DMS 273 treated with DMSO at 0.1 percent for 48 hours (cell line): ENCODE results near the gene TRIM39.
"Not testable (repeated sequence)": the region's sequence is repeated elsewhere in the genome, so short reads cannot be mapped to it uniquely, and the experiment has no call there.

ENCODE experiments used
- DNase-seq: peaks from one replicate; lab custom pipeline; 2025; lab: John Stamatoyannopoulos, UW

Gene TRIM39

GRCh38 chr6:30326526-30327231 lies at the start of gene TRIM39:
Gene TRIM39, plus strand, starts transcription at chr6:30326927. Its CDS starts 2,391 bp downstream, at chr6:30329318.
- peak; percentile 71 for DNase-seq

GRCh38 chr6:30280988-30281387 lies 45.7 kb upstream of the TRIM39 start:
- DNase-seq: not testable (repeated sequence)

GRCh38 chr6:30282522-30282921 lies 44.2 kb upstream of the TRIM39 start:
- no peak for DNase-seq

DNA sequence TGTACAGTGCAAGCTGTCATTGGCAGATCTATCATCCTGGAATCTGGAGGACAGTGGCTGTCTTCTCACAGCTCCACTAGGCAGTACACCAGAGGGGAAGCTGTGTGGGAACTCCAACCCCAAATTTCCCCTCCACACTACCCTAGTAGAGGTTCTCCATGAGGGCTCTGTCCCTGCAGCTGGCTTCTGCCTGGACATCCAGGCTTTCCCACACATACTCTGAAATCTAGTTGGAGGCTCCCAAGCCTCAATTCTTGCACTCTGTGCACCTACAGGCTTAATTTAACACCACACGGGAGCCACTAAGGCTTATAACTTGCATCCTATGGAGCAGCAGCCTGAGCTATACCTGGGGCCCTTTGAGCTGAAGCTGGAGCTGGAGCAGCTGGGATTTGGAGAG lies 43.0 kb upstream of the TRIM39 start:
- DNase-seq: no peak

GRCh38 chr6:30287139-30287538 lies 39.6 kb upstream of the TRIM39 start:
- DNase-seq: no peak

DNA sequence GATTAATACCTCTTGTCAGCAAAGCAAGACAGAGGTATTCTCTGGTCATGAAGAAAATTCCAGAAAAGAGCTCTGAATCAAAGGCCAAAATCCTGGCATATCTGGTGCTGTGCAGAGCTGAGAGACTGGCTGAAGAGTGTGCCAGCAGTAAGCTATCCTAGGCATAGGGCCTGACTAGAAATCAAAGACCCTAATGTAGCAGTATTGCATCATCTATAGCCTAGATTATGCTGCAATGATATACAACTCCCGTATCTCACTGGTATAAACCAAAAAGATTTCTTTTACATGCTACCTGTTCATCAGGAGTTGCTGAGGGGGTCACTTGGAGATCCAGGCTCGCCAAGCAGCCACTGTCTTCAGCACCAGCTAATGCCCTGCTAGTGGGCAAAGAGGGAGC lies 30.9 kb upstream of the TRIM39 start:
- DNase-seq: no peak

- DNase-seq: no peak
These were observed 22.7 kb upstream of the TRIM39 start for GRCh38 chr6:30304002-30304401.

DNA sequence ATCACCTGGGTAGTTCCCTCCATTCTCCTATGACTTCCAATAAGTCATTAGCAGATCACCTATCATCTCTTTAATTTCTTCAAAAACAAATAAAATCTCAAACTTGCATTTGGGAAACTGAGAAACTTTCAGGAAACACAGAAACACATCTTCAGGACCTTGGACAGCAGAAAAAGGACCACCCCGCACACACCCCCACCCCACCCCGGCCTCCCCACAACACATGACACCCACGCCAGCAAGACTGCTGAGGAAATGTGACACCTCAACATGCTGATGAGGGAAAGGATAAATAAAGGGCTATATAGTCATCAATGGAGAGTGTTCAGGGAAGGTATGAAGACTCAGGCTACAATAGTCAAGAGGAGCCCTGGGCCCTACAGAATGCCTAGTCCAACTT lies 15.6 kb upstream of the TRIM39 start:
- DNase-seq: no peak

DNA sequence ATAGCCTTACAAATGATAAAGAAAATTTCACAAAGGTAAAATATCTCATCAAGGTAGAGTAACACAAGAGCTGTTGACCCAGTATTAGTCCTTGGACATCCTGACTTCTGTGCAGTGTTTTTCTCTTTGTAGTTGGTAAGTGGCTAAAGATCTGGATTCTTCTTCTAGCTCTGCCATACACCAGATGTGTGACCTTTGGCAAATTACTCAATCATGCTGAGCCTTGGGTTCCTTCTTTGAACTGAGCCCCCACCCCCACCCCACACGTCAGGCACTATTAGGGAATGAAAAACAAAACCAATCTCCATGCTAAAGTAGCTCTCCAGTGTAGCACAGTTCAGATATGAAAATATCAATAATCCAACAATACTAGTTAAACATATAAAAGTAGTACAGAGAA lies 15.1 kb upstream of the TRIM39 start:
- DNase-seq: no peak

GRCh38 chr6:30312266-30312665 lies 14.5 kb upstream of the TRIM39 start:
- DNase-seq: no peak

- DNase-seq: no peak
These were observed 13.9 kb upstream of the TRIM39 start for GRCh38 chr6:30312676-30313321.

- DNase-seq: no peak
These were observed 11.6 kb upstream of the TRIM39 start for GRCh38 chr6:30315156-30315555.

- DNase-seq: no peak
These were observed 8.7 kb upstream of the TRIM39 start for GRCh38 chr6:30317913-30318589.

- no peak for DNase-seq
These were observed 7.4 kb upstream of the TRIM39 start for GRCh38 chr6:30319146-30319835.

DNA sequence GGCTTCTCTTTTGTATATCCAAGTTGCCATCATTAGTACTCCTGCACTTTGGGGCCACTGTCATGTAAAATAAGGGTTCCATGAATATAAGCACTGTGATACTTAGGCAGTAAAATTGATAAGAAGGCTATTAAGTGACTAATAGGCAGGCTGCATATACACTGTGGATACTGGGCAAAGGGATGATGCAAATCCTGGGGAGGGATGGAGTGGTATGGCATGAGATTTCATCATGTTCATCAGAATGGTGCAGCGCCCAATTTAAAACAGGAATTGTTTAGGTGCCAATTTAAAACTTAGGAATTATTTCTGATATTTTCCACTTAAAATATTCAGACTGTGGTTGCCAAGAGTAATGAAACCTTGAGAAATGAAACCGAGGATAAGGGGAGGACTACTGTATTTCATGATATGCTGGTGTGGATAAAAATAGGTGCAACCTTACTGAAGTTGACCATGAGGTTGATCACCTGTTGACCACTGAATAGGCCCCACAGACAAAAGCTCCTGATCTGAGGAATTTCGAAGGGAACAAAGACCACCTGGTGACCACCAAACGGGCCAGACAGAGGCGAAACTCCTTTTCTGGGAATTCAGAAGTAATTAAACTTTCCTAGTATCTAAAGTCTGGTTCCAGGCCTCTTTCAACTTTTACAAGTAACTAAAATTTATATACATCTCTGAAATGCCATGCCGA lies 4.9 kb upstream of the TRIM39 start:
- no peak for DNase-seq

GRCh38 chr6:30322527-30323501 lies 3.9 kb upstream of the TRIM39 start:
- DNase-seq: no peak

DNA sequence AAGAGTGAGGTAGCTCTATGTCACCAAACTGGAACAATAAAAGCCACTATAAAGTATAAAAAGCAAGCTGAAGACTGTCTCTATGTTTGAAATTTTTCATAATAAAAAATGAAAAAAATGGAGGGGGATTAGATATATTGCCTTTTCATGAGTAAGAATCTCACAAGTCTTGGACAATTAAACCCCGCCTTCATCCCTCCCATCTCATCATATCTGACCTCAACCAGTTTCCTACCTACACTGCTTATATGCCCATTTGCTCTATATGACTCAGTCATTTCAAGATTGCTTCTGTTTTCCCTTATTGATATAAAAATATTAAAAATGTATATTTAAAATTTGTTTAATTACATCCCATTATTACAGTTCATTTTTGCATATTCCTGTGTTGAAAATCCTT lies 2.9 kb upstream of the TRIM39 start:
- no peak for DNase-seq

- no peak for DNase-seq
These were observed 1.4 kb upstream of the TRIM39 start for GRCh38 chr6:30325150-30325872.

GRCh38 chr6:30325873-30326525 lies 728 bp upstream of the TRIM39 start:
- peak; percentile 71 for DNase-seq
